ENCODE results near the gene FOSL1. TPM values are rescaled to one million over a fixed set of nuclear protein-coding genes. Genes with fewer than 3 reads are reported as not detected.

Gene FOSL1
- total and polyA plus RNA-seq, 2 of the 13 experiments (the other 11 are each of a cell fraction or from before 2014, with no cell fraction given) = 4.0 to 4.1 TPM

DNA sequence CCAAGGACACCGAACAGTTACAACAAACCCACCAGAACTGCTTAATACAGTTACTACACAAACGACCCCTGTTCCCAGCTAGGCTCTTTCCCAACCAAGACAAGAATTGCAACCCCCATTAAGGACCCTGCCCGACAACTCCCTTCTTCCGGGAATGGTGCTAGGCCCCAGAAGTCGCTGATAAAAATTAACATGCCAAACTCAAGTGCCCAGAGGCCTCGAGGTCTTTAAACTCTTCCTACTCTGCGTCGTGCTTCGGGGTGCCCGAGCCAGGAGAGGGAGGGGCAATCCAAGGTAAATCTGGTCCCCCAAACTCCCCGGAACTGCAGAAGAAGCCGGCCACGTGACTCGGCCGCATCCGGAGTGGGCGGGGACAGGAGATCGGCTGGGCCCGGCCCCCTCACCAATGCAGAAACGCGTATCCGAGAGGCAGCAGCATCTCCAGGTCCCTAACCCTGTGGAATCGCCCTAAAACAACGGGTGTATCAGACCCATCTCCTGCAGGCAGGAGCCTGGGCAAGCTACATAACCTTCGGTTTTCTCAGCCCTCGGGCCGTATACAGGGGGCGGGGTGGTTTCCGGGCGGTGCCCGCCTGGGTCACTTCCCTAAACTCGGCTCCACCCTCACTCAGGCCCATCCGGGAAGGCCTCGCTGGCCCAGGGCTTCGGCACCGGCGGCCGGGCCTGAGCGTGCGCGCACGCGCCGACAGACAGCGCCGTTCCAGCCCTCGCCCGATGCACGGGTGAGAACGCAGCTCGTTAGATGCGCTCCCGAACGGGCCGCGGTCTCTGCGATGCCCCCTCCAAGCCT is 43.3 kb downstream of the FOSL1 start (continued):
- TF ChIP-seq THAP7 (CRISPR knock-in tag; IDR thresholded peaks at IDR 0.05) = no peak
- TF ChIP-seq DZIP1 (CRISPR knock-in tag; IDR thresholded peaks at IDR 0.05) = peak; percentile 44; the same call in 1 of the 2 replicates
- TF ChIP-seq ZNF580 (CRISPR knock-in tag; IDR thresholded peaks at IDR 0.05; ENCODE audit: borderline replicate concordance, low read depth) = peak; percentile 65; the same call in 1 of the 2 replicates
- TF ChIP-seq U2AF2 (IDR thresholded peaks at IDR 0.05; ENCODE audit: low read depth, low read length) = no peak
- TF ChIP-seq, protein P1, sequence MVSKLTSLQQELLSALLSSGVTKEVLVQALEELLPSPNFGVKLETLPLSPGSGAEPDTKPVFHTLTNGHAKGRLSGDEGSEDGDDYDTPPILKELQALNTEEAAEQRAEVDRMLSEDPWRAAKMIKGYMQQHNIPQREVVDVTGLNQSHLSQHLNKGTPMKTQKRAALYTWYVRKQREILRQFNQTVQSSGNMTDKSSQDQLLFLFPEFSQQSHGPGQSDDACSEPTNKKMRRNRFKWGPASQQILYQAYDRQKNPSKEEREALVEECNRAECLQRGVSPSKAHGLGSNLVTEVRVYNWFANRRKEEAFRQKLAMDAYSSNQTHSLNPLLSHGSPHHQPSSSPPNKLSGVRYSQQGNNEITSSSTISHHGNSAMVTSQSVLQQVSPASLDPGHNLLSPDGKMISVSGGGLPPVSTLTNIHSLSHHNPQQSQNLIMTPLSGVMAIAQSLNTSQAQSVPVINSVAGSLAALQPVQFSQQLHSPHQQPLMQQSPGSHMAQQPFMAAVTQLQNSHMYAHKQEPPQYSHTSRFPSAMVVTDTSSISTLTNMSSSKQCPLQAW (CRISPR knock-in tag; IDR thresholded peaks at IDR 0.05) = peak; percentile 32; the same call in 1 of the 2 replicates
- TF ChIP-seq, protein P2, sequence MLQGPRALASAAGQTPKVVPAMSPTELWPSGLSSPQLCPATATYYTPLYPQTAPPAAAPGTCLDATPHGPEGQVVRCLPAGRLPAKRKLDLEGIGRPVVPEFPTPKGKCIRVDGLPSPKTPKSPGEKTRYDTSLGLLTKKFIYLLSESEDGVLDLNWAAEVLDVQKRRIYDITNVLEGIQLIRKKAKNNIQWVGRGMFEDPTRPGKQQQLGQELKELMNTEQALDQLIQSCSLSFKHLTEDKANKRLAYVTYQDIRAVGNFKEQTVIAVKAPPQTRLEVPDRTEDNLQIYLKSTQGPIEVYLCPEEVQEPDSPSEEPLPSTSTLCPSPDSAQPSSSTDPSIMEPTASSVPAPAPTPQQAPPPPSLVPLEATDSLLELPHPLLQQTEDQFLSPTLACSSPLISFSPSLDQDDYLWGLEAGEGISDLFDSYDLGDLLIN (CRISPR knock-in tag; IDR thresholded peaks at IDR 0.05; ENCODE audit: borderline replicate concordance) = no peak
- no peak for TF ChIP-seq TP53 (CRISPR knock-in tag; conservative IDR thresholded peaks at IDR 0.05)
- TF ChIP-seq ETV5 (CRISPR knock-in tag; IDR thresholded peaks at IDR 0.05; ENCODE audit: borderline replicate concordance) = peak; percentile 83; the same call in 1 of the 2 replicates
- peak; percentile 25; the same call in 1 of the 2 replicates for TF ChIP-seq BRCA1 (CRISPR knock-in tag; IDR thresholded peaks at IDR 0.05)
- no peak for TF ChIP-seq ZFP91 (CRISPR knock-in tag; IDR thresholded peaks at IDR 0.05; ENCODE audit: borderline replicate concordance)
- TF ChIP-seq ZNF572 (CRISPR knock-in tag; IDR thresholded peaks at IDR 0.05) = no peak
- TF ChIP-seq, protein P3, sequence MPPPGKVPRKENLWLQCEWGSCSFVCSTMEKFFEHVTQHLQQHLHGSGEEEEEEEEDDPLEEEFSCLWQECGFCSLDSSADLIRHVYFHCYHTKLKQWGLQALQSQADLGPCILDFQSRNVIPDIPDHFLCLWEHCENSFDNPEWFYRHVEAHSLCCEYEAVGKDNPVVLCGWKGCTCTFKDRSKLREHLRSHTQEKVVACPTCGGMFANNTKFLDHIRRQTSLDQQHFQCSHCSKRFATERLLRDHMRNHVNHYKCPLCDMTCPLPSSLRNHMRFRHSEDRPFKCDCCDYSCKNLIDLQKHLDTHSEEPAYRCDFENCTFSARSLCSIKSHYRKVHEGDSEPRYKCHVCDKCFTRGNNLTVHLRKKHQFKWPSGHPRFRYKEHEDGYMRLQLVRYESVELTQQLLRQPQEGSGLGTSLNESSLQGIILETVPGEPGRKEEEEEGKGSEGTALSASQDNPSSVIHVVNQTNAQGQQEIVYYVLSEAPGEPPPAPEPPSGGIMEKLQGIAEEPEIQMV (CRISPR knock-in tag; IDR thresholded peaks at IDR 0.05; ENCODE audit: low read depth) = peak; percentile 35; the same call in 1 of the 2 replicates
- no peak for TF ChIP-seq KDM1A (CRISPR knock-in tag; IDR thresholded peaks at IDR 0.05)
- 0 out of 2 replicates have a peak, but pooled peaks have one; percentile 43 for TF ChIP-seq NKX3-1 (CRISPR knock-in tag; IDR thresholded peaks at IDR 0.05)
- no peak for TF ChIP-seq ZNF136 (CRISPR knock-in tag; IDR thresholded peaks at IDR 0.05; ENCODE audit: low read depth)
- no peak for TF ChIP-seq CBX5 (CRISPR knock-in tag; IDR thresholded peaks at IDR 0.05; ENCODE audit: borderline replicate concordance)
- 0 out of 2 replicates have a peak, but pooled peaks have one; percentile 32 for TF ChIP-seq CHCHD3 (CRISPR knock-in tag; IDR thresholded peaks at IDR 0.05)
- TF ChIP-seq SAFB2 (CRISPR knock-in tag; IDR thresholded peaks at IDR 0.05; ENCODE audit: borderline replicate concordance, low read depth) = no peak
